Measurements from ENCODE around the gene TPSAB1.

TPSAB1 gene

GRCh38 chr16:1261131-1261892, 20.8 kb downstream of the TPSAB1 start:
- TF ChIP-seq CSDC2 (CRISPR knock-in tag; IDR thresholded peaks at IDR 0.05), result no peak
- ATAC-seq, result no peak

- TF ChIP-seq POU6F1 (CRISPR knock-in tag; IDR thresholded peaks at IDR 0.05; ENCODE audit: borderline replicate concordance, low read depth), result no peak
- TF ChIP-seq ZNF8 (CRISPR knock-in tag; IDR thresholded peaks at IDR 0.05), result no peak
- TF ChIP-seq BACH2 (CRISPR knock-in tag; IDR thresholded peaks at IDR 0.05; ENCODE audit: borderline replicate concordance), result no peak
- TF ChIP-seq ZNF565 (CRISPR knock-in tag; conservative IDR thresholded peaks at IDR 0.05; ENCODE audit: low read depth), result no peak
- TF ChIP-seq ARNTL (CRISPR knock-in tag; IDR thresholded peaks at IDR 0.05; ENCODE audit: borderline replicate concordance, low read depth), result no peak
- TF ChIP-seq ZFP30 (CRISPR knock-in tag; IDR thresholded peaks at IDR 0.05), result no peak
- no peak for TF ChIP-seq OSR1 (CRISPR knock-in tag; IDR thresholded peaks at IDR 0.05)
- TF ChIP-seq CSRNP3 (CRISPR knock-in tag; IDR thresholded peaks at IDR 0.05), result no peak
- ATAC-seq, result no peak
Observed at GRCh38 chr16:1262210-1262845, 21.8 kb downstream of the TPSAB1 start.

- no peak for ATAC-seq
- no peak for TF ChIP-seq ZNF565 (CRISPR knock-in tag; conservative IDR thresholded peaks at IDR 0.05; ENCODE audit: low read depth)
- no peak for TF ChIP-seq ZFP3 (CRISPR knock-in tag; IDR thresholded peaks at IDR 0.05)
- TF ChIP-seq TSHZ2 (CRISPR knock-in tag; IDR thresholded peaks at IDR 0.05), result no peak
- TF ChIP-seq CSRNP3 (CRISPR knock-in tag; IDR thresholded peaks at IDR 0.05), result no peak
- no peak for TF ChIP-seq ZNF70 (CRISPR knock-in tag; IDR thresholded peaks at IDR 0.05)
- TF ChIP-seq TCF4 (CRISPR knock-in tag; IDR thresholded peaks at IDR 0.05; ENCODE audit: borderline replicate concordance), result no peak
- no peak for TF ChIP-seq ISL1 (CRISPR knock-in tag; IDR thresholded peaks at IDR 0.05)
- no peak for TF ChIP-seq TOX (CRISPR knock-in tag; IDR thresholded peaks at IDR 0.05; ENCODE audit: borderline replicate concordance)
- TF ChIP-seq PPARA (CRISPR knock-in tag; IDR thresholded peaks at IDR 0.05; ENCODE audit: borderline replicate concordance), result no peak
- no peak for TF ChIP-seq BACH2 (CRISPR knock-in tag; IDR thresholded peaks at IDR 0.05; ENCODE audit: borderline replicate concordance)
- TF ChIP-seq PATZ1 (CRISPR knock-in tag; IDR thresholded peaks at IDR 0.05; ENCODE audit: borderline replicate concordance), result no peak
- no peak for TF ChIP-seq SNAI2 (CRISPR knock-in tag; IDR thresholded peaks at IDR 0.05)
- TF ChIP-seq ZFP30 (CRISPR knock-in tag; IDR thresholded peaks at IDR 0.05), result no peak
- TF ChIP-seq CREB5 (CRISPR knock-in tag; IDR thresholded peaks at IDR 0.05; ENCODE audit: low read depth), result no peak
- no peak for TF ChIP-seq GLIS3 (CRISPR knock-in tag; IDR thresholded peaks at IDR 0.05)
- no peak for TF ChIP-seq ESRRG (CRISPR knock-in tag; IDR thresholded peaks at IDR 0.05)
- no peak for TF ChIP-seq ZC3H10 (CRISPR knock-in tag; IDR thresholded peaks at IDR 0.05)
- TF ChIP-seq RARB (CRISPR knock-in tag; IDR thresholded peaks at IDR 0.05), result no peak
Observed at GRCh38 chr16:1262846-1263221, 22.3 kb downstream of the TPSAB1 start.

Measured in SK-N-SH treated with all-trans-retinoic acid at 6 μM for 48 hours (cell line).